Measurements from ENCODE around the gene TDRD7. TPM values are rescaled to one million over a fixed set of nuclear protein-coding genes. Genes with fewer than 3 reads are reported as not detected.
A peak's percentile ranks its signal among the peaks of the same experiment; 100 is the strongest.

The TDRD7 gene
- 5.7 and 9.7 TPM in 2 replicates for polyA plus RNA-seq
- 6.3 and 7.1 TPM in 2 replicates for polyA minus RNA-seq

GRCh38 chr9:97411789-97412625, at the start of gene TDRD7:
Gene TDRD7, plus strand, starts transcription at chr9:97412096. Its CDS starts 16,370 bp downstream, at chr9:97428466.
- H3K36me3 ChIP-seq (ENCODE audit: insufficient read depth, low read length): no peaks in the 10 kb centered on the region
- no peaks in the 10 kb centered on the region for H3K9me3 ChIP-seq (ENCODE audit: low read length)
- H3K79me2 ChIP-seq (replicated peaks; ENCODE audit: insufficient read depth, low read length): no peaks in the 10 kb centered on the region
- no peak within 1 kb of the TSS for H3K27ac ChIP-seq (ENCODE audit: low read length)
- no peak within 1 kb of the TSS for H3K4me2 ChIP-seq (ENCODE audit: low read length)
- H3K4me3 ChIP-seq (ENCODE audit: low read length): peak within 1 kb of the TSS; percentile 79
- H3F3A ChIP-seq (ENCODE audit: insufficient read depth, low read length, poor library complexity, severe bottlenecking): no peaks in the 10 kb centered on the region
- peaks cover 14% of the 10 kb centered on the region for H3K27me3 ChIP-seq (ENCODE audit: insufficient read depth, low read depth, low read length)
- H2AFZ ChIP-seq (ENCODE audit: low read depth, low read length): peak within 1 kb of the TSS; percentile 62
- TF ChIP-seq MXI1 (conservative IDR thresholded peaks at IDR 0.05; ENCODE audit: poor library complexity, severe bottlenecking): peak; percentile 9
- TF ChIP-seq EZH2 (IDR thresholded peaks at IDR 0.05; ENCODE audit: borderline replicate concordance, insufficient read depth, low read length, poor library complexity, severe bottlenecking): no peak
- TF ChIP-seq TAF1 (IDR thresholded peaks at IDR 0.05; ENCODE audit: low read depth): no peak
- peak; percentile 88 for TF ChIP-seq SMC3 (conservative IDR thresholded peaks at IDR 0.05; ENCODE audit: poor library complexity)
- TF ChIP-seq CTCF (IDR thresholded peaks at IDR 0.05; ENCODE audit: poor library complexity, severe bottlenecking): peak; percentile 99
- TF ChIP-seq POLR2AphosphoS5 (IDR thresholded peaks at IDR 0.05): peak; percentile 47
- no peak for TF ChIP-seq REST (IDR thresholded peaks at IDR 0.05; ENCODE audit: borderline replicate concordance)
- TF ChIP-seq RAD21 (conservative IDR thresholded peaks at IDR 0.05): peak; percentile 77
- TF ChIP-seq EP300 (conservative IDR thresholded peaks at IDR 0.05; ENCODE audit: poor library complexity, severe bottlenecking): peak; percentile 63
- no peaks in the 10 kb centered on the region for H3K9me2 ChIP-seq (ENCODE audit: insufficient read depth, low read length)
- H4K20me1 ChIP-seq (ENCODE audit: insufficient read depth): no peaks in the 10 kb centered on the region
- H3K9ac ChIP-seq (ENCODE audit: low read length): peak within 1 kb of the TSS; percentile 58

- H2AFZ ChIP-seq (ENCODE audit: low read depth, low read length): no peak overlapping the region
- H3F3A ChIP-seq (ENCODE audit: insufficient read depth, low read length, poor library complexity, severe bottlenecking): no peaks in the 10 kb centered on the region
- no peaks in the 10 kb centered on the region for H3K9me2 ChIP-seq (ENCODE audit: insufficient read depth, low read length)
- no peak overlapping the region for H3K9ac ChIP-seq (ENCODE audit: low read length)
- no peak overlapping the region for H3K27ac ChIP-seq (ENCODE audit: low read length)
- peaks cover 6% of the 10 kb centered on the region for H3K36me3 ChIP-seq (ENCODE audit: insufficient read depth, low read length)
- no peaks in the 10 kb centered on the region for H3K27me3 ChIP-seq (ENCODE audit: insufficient read depth, low read depth, low read length)
- H3K4me3 ChIP-seq (ENCODE audit: low read length): no peak overlapping the region
- no peaks in the 10 kb centered on the region for H3K79me2 ChIP-seq (replicated peaks; ENCODE audit: insufficient read depth, low read length)
- H4K20me1 ChIP-seq (ENCODE audit: insufficient read depth): no peaks in the 10 kb centered on the region
- no peak for TF ChIP-seq TAF1 (IDR thresholded peaks at IDR 0.05; ENCODE audit: low read depth)
- no peak for TF ChIP-seq EP300 (conservative IDR thresholded peaks at IDR 0.05; ENCODE audit: poor library complexity, severe bottlenecking)
- TF ChIP-seq POLR2AphosphoS5 (IDR thresholded peaks at IDR 0.05): no peak
- TF ChIP-seq MXI1 (conservative IDR thresholded peaks at IDR 0.05; ENCODE audit: poor library complexity, severe bottlenecking): no peak
- no peak for TF ChIP-seq REST (IDR thresholded peaks at IDR 0.05; ENCODE audit: borderline replicate concordance)
- H3K4me2 ChIP-seq (ENCODE audit: low read length): no peak overlapping the region
- no peaks in the 10 kb centered on the region for H3K9me3 ChIP-seq (ENCODE audit: low read length)
Observed at GRCh38 chr9:97362777-97363545, 48.9 kb upstream of the TDRD7 start.
